CD4-positive, CD25-positive, alpha-beta regulatory T cell (primary cell): ENCODE measurements around the gene PRLR. TPM values are rescaled to one million over a fixed set of nuclear protein-coding genes. Genes with fewer than 3 reads are reported as not detected.

ENCODE experiments used
- ATAC-seq, 2 donors: fragments of 150-1000 bp; cut with Tn5 transposase; one replicate each; pipeline ENCODE4 v1.10.0; 2021; ENCODE audit warnings: low read depth in 2 of 2, moderate number of reproducible peaks in 2 of 2, moderate library complexity in 1 of 2
- DNase-seq, 3 donors: peaks; one replicate each; pipeline versions ENCODE4 v3.0.0 to v3.0.0-alpha.2; 2012 to 2022; ENCODE audit warnings: mixed read lengths in 1 of 3
- H3K27ac ChIP-seq: one replicate; pipeline ENCODE4 v1.7.0; 2013; ENCODE audit warnings: mild to moderate bottlenecking, low read length; ENCODE audit not compliant: insufficient read depth, poor library complexity, severe bottlenecking
- H3K27me3 ChIP-seq: one replicate; pipeline ENCODE4 v1.7.0; 2013; ENCODE audit warnings: low read length; ENCODE audit not compliant: control insufficient read depth, insufficient read depth
- H3K36me3 ChIP-seq: one replicate; pipeline ENCODE4 v1.7.0; 2013; ENCODE audit warnings: mild to moderate bottlenecking, low read length, moderate library complexity; ENCODE audit not compliant: control insufficient read depth, insufficient read depth
- H3K4me1 ChIP-seq: 2 replicates; pipeline ENCODE4 v1.7.0; 2013; ENCODE audit warnings: mild to moderate bottlenecking, low read length; ENCODE audit not compliant: insufficient read depth, control insufficient read depth, poor library complexity, severe bottlenecking
- H3K4me3 ChIP-seq: one replicate; pipeline ENCODE4 v1.7.0; 2013; ENCODE audit warnings: low read depth, mild to moderate bottlenecking, low read length, moderate library complexity
- H3K9me3 ChIP-seq, 2 experiments: 1 replicate in 1 of 2; 2 replicates in 1 of 2; pipeline ENCODE4 v1.7.0; 2013; ENCODE audit warnings: low read length in 2 of 2, mild to moderate bottlenecking in 1 of 2, moderate library complexity in 1 of 2; ENCODE audit not compliant: control insufficient read depth in 2 of 2
- H3K27ac Mint-ChIP-seq, 3 donors: one replicate each; pipeline ENCODE4 v1.8.0; 2020 to 2022; ENCODE audit warnings: mild to moderate bottlenecking in 3 of 3, mixed read lengths in 3 of 3, moderate library complexity in 2 of 3
- H3K27me3 Mint-ChIP-seq: one replicate; pipeline ENCODE4 v1.8.0; 2022; ENCODE audit warnings: mild to moderate bottlenecking, mixed read lengths
- H3K36me3 Mint-ChIP-seq: one replicate; pipeline ENCODE4 v1.8.0; 2020; ENCODE audit warnings: mixed read lengths
- H3K4me1 Mint-ChIP-seq, 4 donors: one replicate each; pipeline ENCODE4 v1.8.0; 2020 to 2022; ENCODE audit warnings: mixed read lengths in 4 of 4, mild to moderate bottlenecking in 1 of 4
- H3K4me3 Mint-ChIP-seq, 4 donors: one replicate each; pipeline ENCODE4 v1.8.0; 2020 to 2022; ENCODE audit warnings: mild to moderate bottlenecking in 4 of 4, mixed read lengths in 4 of 4, moderate library complexity in 3 of 4
- H3K9me3 Mint-ChIP-seq, 7 donors: one replicate each; pipeline ENCODE4 v1.8.0; 2020 to 2022; ENCODE audit warnings: mixed read lengths in 7 of 7, mild to moderate bottlenecking in 3 of 7, moderate library complexity in 2 of 7
- polyA plus RNA-seq, 4 donors: library from polyadenylated mRNA; unstranded; fragments of 300-500 nt; fragmentation: Illumina TruSeq; gene quantifications; one replicate each; pipeline ENCODE4 v1.2.3, GENCODE V29; 2021
- total RNA-seq: library from RNA; stranded (reverse); gene quantifications from one replicate; pipeline ENCODE4 v1.2.3, GENCODE V29; 2022

PRLR gene
- total and polyA plus RNA-seq, 5 donors from 2014 or later = not detected

GRCh38 chr5:35098214-35098613, 132.1 kb downstream of the PRLR start:
- Histone ChIP-seq H3K9me3 (no peaks in the 10 kb centered on the region), H3K27me3 (no peaks in the 10 kb centered on the region), H3K36me3 (no peaks in the 10 kb centered on the region), H3K4me3 (no peak overlapping the region), H3K4me1 (no peaks in the 10 kb centered on the region), H3K27ac (no peak overlapping the region)
- Mint-ChIP-seq H3K9me3 (peaks cover 0 to 4% (median 0%) of the 10 kb centered on the region in 7 donors), H3K36me3 (no peaks in the 10 kb centered on the region), H3K4me1 (no peaks in the 10 kb centered on the region), H3K27me3 (peaks cover 14% of the 10 kb centered on the region), H3K4me3 (no peak overlapping the region), H3K27ac (no peak overlapping the region)
- ATAC-seq (no peak), DNase-seq (no peak)

GRCh38 chr5:35096932-35097331, 133.4 kb downstream of the PRLR start:
- H3K36me3 ChIP-seq = no peaks in the 10 kb centered on the region
- no peaks in the 10 kb centered on the region for H3K27me3 ChIP-seq
- Mint-ChIP-seq H3K27ac (no peak overlapping the region), H3K9me3 (peaks cover 0 to 1% (median 0%) of the 10 kb centered on the region in 7 donors), H3K27me3 (peaks cover 17% of the 10 kb centered on the region), H3K36me3 (no peaks in the 10 kb centered on the region), H3K4me1 (no peaks in the 10 kb centered on the region), H3K4me3 (no peak overlapping the region)
- H3K9me3 ChIP-seq = no peaks in the 10 kb centered on the region
- no peak for DNase-seq
- no peaks in the 10 kb centered on the region for H3K4me1 ChIP-seq
- ATAC-seq = no peak
- no peak overlapping the region for H3K27ac ChIP-seq
- no peak overlapping the region for H3K4me3 ChIP-seq

GRCh38 chr5:35096216-35096615, 134.1 kb downstream of the PRLR start:
- no peaks in the 10 kb centered on the region for H3K4me1 ChIP-seq
- no peak for DNase-seq
- peaks cover 0 to 1% (median 0%) of the 10 kb centered on the region in 7 donors for H3K9me3 Mint-ChIP-seq
- H3K9me3 ChIP-seq = no peaks in the 10 kb centered on the region
- no peak overlapping the region for H3K27ac Mint-ChIP-seq
- H3K4me3 ChIP-seq = no peak overlapping the region
- no peak for ATAC-seq
- H3K4me1 Mint-ChIP-seq = no peaks in the 10 kb centered on the region
- no peak overlapping the region for H3K27ac ChIP-seq
- H3K27me3 ChIP-seq = no peaks in the 10 kb centered on the region
- H3K27me3 Mint-ChIP-seq = peaks cover 17% of the 10 kb centered on the region
- H3K4me3 Mint-ChIP-seq = no peak overlapping the region
- H3K36me3 ChIP-seq = no peaks in the 10 kb centered on the region
- no peaks in the 10 kb centered on the region for H3K36me3 Mint-ChIP-seq

GRCh38 chr5:35095366-35095765, 134.9 kb downstream of the PRLR start:
- Mint-ChIP-seq H3K9me3 (peaks cover 0 to 1% (median 0%) of the 10 kb centered on the region in 7 donors), H3K27me3 (peaks cover 17% of the 10 kb centered on the region), H3K27ac (no peak overlapping the region), H3K36me3 (no peaks in the 10 kb centered on the region), H3K4me3 (no peak overlapping the region), H3K4me1 (no peaks in the 10 kb centered on the region)
- no peak overlapping the region for H3K27ac ChIP-seq
- no peak overlapping the region for H3K4me3 ChIP-seq
- no peaks in the 10 kb centered on the region for H3K27me3 ChIP-seq
- no peaks in the 10 kb centered on the region for H3K4me1 ChIP-seq
- no peak for ATAC-seq
- H3K36me3 ChIP-seq = no peaks in the 10 kb centered on the region
- no peaks in the 10 kb centered on the region for H3K9me3 ChIP-seq
- no peak for DNase-seq

DNA sequence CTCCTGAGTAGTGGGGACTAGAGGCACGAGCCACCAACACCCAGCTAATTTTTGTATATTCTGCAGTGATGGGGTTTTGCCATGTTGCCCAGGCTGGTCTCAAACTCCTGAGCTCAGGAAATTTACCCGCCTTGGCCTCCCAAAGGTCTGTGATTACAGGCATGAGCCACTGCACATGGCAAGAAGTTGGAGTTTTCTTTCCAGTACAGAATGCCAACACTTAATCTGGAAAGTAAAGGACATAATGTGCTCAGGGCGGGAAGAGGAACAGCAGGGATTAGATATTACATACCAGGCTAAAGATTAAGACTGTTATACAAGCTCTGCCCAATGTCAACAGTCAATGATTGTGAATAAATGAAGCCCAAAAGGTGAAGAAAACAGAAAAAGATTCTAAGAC, 135.3 kb downstream of the PRLR start:
- Mint-ChIP-seq H3K4me3 (no peak overlapping the region), H3K27ac (no peak overlapping the region), H3K9me3 (peaks cover 0 to 1% (median 0%) of the 10 kb centered on the region in 7 donors), H3K36me3 (no peaks in the 10 kb centered on the region), H3K4me1 (no peaks in the 10 kb centered on the region), H3K27me3 (peaks cover 17% of the 10 kb centered on the region)
- DNase-seq (no peak), ATAC-seq (no peak)
- Histone ChIP-seq H3K4me3 (no peak overlapping the region), H3K4me1 (no peaks in the 10 kb centered on the region), H3K9me3 (no peaks in the 10 kb centered on the region), H3K27me3 (no peaks in the 10 kb centered on the region), H3K36me3 (no peaks in the 10 kb centered on the region), H3K27ac (no peak overlapping the region)

- H3K4me3 ChIP-seq = no peak overlapping the region
- Mint-ChIP-seq H3K4me3 (no peak overlapping the region), H3K9me3 (peaks cover 0 to 1% (median 0%) of the 10 kb centered on the region in 7 donors), H3K27me3 (peaks cover 17% of the 10 kb centered on the region), H3K4me1 (no peaks in the 10 kb centered on the region), H3K27ac (no peak overlapping the region), H3K36me3 (no peaks in the 10 kb centered on the region)
- no peak for ATAC-seq
- H3K27me3 ChIP-seq = no peaks in the 10 kb centered on the region
- H3K27ac ChIP-seq = no peak overlapping the region
- H3K9me3 ChIP-seq = no peaks in the 10 kb centered on the region
- no peaks in the 10 kb centered on the region for H3K36me3 ChIP-seq
- no peaks in the 10 kb centered on the region for H3K4me1 ChIP-seq
- no peak for DNase-seq
These were observed 137.6 kb downstream of the PRLR start for GRCh38 chr5:35092703-35093102.

DNA sequence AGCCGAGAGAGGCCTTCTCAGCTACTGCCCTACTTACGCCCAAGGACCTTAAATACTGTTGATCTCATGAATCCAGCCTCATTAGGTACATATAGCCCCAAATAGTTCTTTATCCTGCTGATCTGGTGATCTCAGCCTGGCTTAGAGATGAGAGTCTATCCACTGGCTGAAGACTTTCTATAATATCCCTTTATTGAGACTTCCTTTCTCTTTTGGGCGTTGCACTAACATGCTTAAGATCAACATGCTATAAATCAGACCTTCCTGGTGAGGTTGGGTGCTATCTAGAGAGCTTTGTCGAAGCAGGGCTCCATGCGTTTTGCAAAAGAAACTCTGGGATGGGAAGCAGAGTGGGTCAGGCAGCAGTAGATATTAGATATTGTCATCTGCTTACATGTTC, 138.6 kb downstream of the PRLR start:
- H3K27ac Mint-ChIP-seq = no peak overlapping the region
- H3K27ac ChIP-seq = no peak overlapping the region
- no peak overlapping the region for H3K4me3 ChIP-seq
- H3K36me3 ChIP-seq = no peaks in the 10 kb centered on the region
- ATAC-seq (no peak), DNase-seq (no peak)
- H3K27me3 Mint-ChIP-seq = peaks cover 15% of the 10 kb centered on the region
- no peaks in the 10 kb centered on the region for H3K4me1 Mint-ChIP-seq
- no peaks in the 10 kb centered on the region for H3K4me1 ChIP-seq
- H3K9me3 ChIP-seq = no peaks in the 10 kb centered on the region
- H3K36me3 Mint-ChIP-seq = no peaks in the 10 kb centered on the region
- no peak overlapping the region for H3K4me3 Mint-ChIP-seq
- no peaks in the 10 kb centered on the region for H3K27me3 ChIP-seq
- peaks cover 0 to 1% (median 0%) of the 10 kb centered on the region in 7 donors for H3K9me3 Mint-ChIP-seq

GRCh38 chr5:35089334-35090314, 140.7 kb downstream of the PRLR start:
- peak; percentile 9 to 27 (median 23) for DNase-seq
- no peak overlapping the region for H3K4me3 ChIP-seq
- peaks cover 0 to 1% (median 0%) of the 10 kb centered on the region in 7 donors for H3K9me3 Mint-ChIP-seq
- no peak overlapping the region for H3K27ac ChIP-seq
- ATAC-seq = no peak
- peaks cover 18% of the 10 kb centered on the region for H3K27me3 Mint-ChIP-seq
- H3K9me3 ChIP-seq = no peaks in the 10 kb centered on the region
- H3K4me3 Mint-ChIP-seq = no peak overlapping the region
- H3K27me3 ChIP-seq = no peaks in the 10 kb centered on the region
- no peaks in the 10 kb centered on the region for H3K36me3 Mint-ChIP-seq
- no peaks in the 10 kb centered on the region for H3K4me1 Mint-ChIP-seq
- no peaks in the 10 kb centered on the region for H3K36me3 ChIP-seq
- no peak overlapping the region for H3K27ac Mint-ChIP-seq
- H3K4me1 ChIP-seq = no peaks in the 10 kb centered on the region
